HG03135 (cell line): ENCODE measurements around the gene ANO9.

Experiments used
- ATAC-seq: cut with Tn5 transposase; IDR thresholded peaks from one replicate; pipeline ENCODE4 v1.9.1; 2021; ENCODE audit warnings: mild to moderate bottlenecking, moderate library complexity; ENCODE audit not compliant: unreplicated experiment

ANO9 gene

GRCh38 chr11:453564-453963 lies 11.8 kb upstream of the ANO9 start:
- ATAC-seq, result no peak

GRCh38 chr11:452916-453527 lies 11.2 kb upstream of the ANO9 start:
- no peak for ATAC-seq

- ATAC-seq, result no peak
Observed at GRCh38 chr11:452203-452744, 10.5 kb upstream of the ANO9 start.

GRCh38 chr11:451738-452137 lies 9.9 kb upstream of the ANO9 start:
- no peak for ATAC-seq

DNA sequence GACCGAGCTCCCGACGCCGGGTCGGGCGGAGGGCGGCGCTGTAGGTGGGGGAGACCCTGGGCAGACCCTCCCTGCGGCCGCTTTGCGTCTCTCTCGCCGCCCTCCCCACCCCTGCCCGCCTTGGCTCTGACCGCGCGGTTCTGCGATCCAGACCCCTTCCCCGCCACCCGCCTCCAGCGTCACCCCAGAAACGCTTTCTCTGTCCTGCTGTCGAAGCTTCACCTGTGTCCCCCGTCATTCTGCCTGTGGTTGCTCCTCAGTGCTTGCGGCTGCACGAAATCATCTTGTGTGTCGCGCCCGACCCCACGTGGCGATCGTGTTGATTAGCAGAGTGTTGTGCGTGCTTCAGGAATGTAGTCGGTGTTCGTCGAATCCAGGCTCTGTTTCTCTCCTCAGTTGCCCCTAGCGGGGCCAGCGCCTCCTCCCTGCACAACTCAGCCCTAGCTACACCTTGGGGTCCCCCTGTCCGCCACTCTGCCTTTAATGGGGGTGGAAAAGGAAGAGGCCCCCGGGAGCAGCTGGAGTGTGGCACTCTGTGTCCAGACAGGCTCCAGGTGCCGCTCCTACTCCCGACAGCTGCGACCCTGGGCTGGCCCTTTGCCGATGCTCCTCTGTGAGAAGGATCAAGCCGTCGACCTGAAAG lies 9.1 kb upstream of the ANO9 start:
- no peak for ATAC-seq

- peak; percentile 66 for ATAC-seq
Observed at GRCh38 chr11:449889-450808, 8.3 kb upstream of the ANO9 start, which contains the start of gene PTDSS2. PTDSS2 (plus strand) TSS chr11:450279; CDS start chr11:450456, 177 bp downstream.

GRCh38 chr11:447923-448731 lies 6.3 kb upstream of the ANO9 start:
- peak; percentile 54 for ATAC-seq

GRCh38 chr11:446891-447290 lies 5.1 kb upstream of the ANO9 start:
- ATAC-seq, result no peak

DNA sequence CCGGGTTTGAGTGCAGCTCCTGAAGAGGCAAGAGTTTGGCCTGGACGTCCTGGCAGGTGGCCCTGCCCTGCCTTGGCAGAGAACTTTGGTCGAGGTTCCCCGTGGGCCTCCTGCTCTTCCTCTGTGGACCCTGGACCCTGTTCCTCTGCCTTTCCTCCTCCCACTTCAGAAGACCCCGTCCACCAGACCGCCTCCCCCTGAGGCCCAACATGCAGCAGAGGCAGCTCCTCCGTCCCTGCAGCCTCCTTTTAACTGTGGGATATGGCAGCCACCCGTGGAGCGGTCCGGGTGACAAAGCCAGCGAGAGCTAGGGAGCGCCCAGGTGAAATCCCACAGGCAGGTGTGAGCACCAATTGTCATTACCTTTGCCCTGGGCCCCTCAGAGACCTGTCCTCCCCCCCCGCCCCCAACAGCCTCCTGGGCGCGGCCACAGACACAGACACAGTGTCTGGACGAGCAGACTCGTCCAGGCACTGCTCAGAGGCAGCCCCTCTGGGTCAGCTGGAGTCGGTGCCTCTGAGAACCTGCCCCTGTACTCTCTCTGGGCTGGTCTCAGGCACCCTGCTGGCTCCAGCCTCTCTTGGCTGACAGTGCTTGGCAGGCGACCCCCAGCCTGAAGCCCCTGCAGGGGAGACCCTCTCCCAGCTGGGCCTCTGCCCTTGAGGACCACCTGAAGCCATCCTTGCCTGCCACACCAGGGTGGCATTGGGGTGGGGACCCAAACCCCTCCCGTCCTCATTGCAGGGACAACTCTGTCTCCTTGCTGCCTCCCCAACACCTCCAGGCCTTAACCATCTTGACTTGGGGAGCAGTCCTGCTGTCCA lies 4.2 kb upstream of the ANO9 start:
- no peak for ATAC-seq

GRCh38 chr11:444396-445144 lies 2.8 kb upstream of the ANO9 start:
- no peak for ATAC-seq

DNA sequence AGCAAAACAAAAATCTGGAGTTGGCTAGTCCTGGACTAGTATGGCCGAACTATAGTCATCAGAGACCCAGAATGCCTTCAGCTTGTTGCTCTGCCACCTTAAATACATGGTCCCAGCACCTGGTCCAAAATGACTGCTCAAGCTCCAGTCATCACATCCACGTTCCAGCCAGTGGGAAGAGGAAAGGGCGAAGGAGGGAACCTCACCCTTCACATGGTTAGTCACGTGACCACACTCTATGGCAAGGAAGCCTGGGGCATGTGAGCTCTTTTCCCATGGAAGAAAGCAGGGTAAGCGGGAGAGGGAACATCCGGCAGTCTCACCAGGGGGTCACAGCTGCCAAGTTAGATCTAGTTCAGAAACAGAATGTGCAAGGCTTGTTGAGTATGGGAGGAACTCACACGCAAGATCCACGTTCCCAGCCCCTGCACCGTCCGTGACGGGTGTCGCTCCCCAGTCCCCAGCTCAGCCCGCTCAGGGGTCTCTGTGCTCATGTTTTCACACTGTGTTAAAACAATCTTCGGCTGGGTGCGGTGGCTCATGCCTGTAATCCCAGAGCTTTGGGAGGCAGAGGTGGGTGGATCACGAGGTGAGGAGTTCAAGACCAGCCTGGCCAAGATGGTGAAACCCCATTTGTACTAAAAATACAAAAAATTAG lies 1.9 kb upstream of the ANO9 start:
- ATAC-seq, result no peak

GRCh38 chr11:442611-443081 lies 835 bp upstream of the ANO9 start:
- ATAC-seq, result no peak

DNA sequence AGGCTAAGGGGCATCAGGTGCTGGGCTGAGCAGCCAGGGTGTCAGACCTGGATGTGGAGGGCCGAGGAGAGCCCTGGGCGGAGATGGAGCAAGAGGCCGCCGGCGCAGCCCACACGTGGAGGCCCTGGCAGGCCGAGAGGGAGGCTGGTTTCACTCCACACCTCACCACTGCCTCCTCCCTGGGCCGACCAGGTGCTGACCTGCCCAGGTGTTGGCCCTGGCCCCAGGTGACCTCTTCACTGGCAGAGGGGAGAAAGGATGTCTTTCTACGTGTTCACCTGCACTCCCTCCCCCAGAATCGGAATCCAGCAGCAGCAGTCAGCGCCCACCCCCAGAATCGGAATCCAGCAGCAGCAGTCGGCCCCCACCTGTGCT lies 781 bp downstream of the ANO9 start:
- ATAC-seq, result no peak

- ATAC-seq, result no peak
Observed at GRCh38 chr11:440065-441042, 1.5 kb downstream of the ANO9 start.

DNA sequence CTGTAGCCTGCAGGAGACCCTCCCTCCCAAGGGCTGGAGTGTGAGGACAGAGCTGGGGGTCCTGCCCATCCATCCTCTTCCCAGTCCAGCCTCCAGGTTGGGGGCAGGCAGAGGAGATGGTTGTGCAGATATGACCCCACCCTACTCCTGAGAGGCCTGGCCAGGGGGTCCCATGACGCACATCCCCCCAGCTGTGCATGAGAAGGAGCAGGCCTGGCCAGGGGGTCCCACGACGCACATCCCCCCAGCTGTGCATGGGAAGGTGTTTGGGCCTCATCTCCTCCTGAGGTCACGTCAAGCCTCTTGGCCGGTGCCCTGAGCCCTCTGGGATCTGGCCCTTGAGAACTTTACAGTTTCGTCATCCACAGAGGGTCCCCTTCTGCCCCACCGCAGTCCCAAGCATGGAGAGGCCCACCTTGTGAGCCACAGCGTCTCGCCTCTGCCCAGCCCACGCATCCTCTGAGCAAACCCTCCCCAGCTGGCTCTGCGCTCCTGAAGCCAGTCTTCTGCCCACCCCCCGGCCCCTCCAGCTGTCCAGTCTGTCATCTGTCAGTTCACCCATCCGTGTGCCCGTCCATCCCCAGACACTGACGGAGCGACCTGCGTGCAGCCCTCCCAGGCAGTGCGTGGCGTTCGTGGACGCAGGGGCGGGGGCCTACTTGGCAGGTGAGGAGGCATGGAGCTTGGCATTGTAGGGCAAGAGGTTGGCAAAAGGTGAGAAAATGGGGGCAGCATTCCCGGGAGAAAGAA lies 2.3 kb downstream of the ANO9 start:
- no peak for ATAC-seq

DNA sequence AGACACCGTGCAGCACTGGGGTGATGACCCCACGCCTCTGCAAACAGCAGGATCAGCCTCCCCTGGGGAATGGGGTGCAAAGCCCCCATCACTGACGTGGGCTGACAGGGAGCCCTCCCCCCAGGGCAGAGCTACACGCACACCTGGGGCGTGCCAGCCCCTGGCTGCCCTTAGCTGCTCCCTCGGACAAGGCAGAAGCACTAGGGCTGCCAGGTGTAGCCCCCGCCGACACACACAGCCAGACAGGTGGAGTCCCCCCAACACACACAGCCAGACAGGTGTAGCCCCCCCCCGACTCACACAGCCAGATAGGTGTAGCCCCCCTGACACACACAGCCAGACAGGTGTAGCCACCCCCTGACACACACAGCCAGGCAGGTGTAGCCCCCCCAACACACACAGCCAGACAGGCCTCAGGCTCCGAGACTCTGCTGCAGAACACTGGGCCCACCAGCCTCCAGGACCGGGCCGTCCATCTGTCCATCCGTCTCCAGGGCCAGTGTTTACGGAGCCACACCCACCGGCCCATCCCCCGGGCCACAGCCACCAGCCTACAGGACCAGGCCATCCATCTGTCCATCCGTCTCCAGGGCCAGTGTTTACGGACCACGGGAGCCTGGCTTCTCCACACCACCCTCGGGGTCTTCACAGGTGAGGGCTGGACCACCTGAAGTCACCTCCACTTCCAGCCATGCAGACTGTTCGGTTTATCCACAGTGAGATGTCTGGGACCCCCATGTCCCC lies 3.5 kb downstream of the ANO9 start:
- no peak for ATAC-seq
